H9 (cell line): ENCODE results near the gene GCHFR. TPM values are rescaled to one million over a fixed set of nuclear protein-coding genes. Genes with fewer than 3 reads are reported as not detected.

Experiments
- DNase-seq: peaks from one replicate; pipeline ENCODE4 v3.0.0-alpha.2; 2017
- H2AFZ ChIP-seq: one replicate; pipeline ENCODE4 v1.6.1; 2013; ENCODE audit warnings: mild to moderate bottlenecking, low read length, control low read depth, moderate library complexity
- H2AK5ac ChIP-seq: 2 replicates; pipeline ENCODE4 v1.6.1; 2013; ENCODE audit warnings: low read length, control low read depth, mixed read lengths; ENCODE audit not compliant: insufficient read length
- H2BK120ac ChIP-seq: one replicate; pipeline ENCODE4 v1.6.1; 2013; ENCODE audit warnings: low read depth, mild to moderate bottlenecking, low read length, control low read depth, inconsistent platforms; ENCODE audit not compliant: poor library complexity, severe bottlenecking
- H2BK12ac ChIP-seq: 2 replicates; pipeline ENCODE4 v1.6.1; 2013; ENCODE audit warnings: low read length, control low read depth, mixed read lengths, low read depth; ENCODE audit not compliant: insufficient read length
- H2BK15ac ChIP-seq: 2 replicates; pipeline ENCODE4 v1.6.1; 2013; ENCODE audit warnings: low read depth, low read length, control low read depth
- H2BK20ac ChIP-seq: one replicate; pipeline ENCODE4 v1.6.1; 2013; ENCODE audit warnings: low read depth, mild to moderate bottlenecking, low read length, control low read depth, inconsistent platforms; ENCODE audit not compliant: poor library complexity, severe bottlenecking
- H2BK5ac ChIP-seq: 2 replicates; pipeline ENCODE4 v1.6.1; 2013; ENCODE audit warnings: low read length, control low read depth, mixed read lengths; ENCODE audit not compliant: insufficient read length
- H3K14ac ChIP-seq: 2 replicates; pipeline ENCODE4 v1.6.1; 2013; ENCODE audit warnings: low read length, control low read depth; ENCODE audit not compliant: insufficient read depth
- H3K18ac ChIP-seq: 2 replicates; pipeline ENCODE4 v1.6.1; 2013; ENCODE audit warnings: low read depth, mild to moderate bottlenecking, mixed read lengths, low read length, control low read depth; ENCODE audit not compliant: insufficient read length
- H3K23ac ChIP-seq: 2 replicates; pipeline ENCODE4 v1.6.1; 2013; ENCODE audit warnings: low read length, control low read depth, mixed read lengths, low read depth; ENCODE audit not compliant: insufficient read length
- H3K23me2 ChIP-seq: 2 replicates; pipeline ENCODE4 v1.6.1; 2013; ENCODE audit warnings: low read depth, mild to moderate bottlenecking, mixed read lengths, low read length, control low read depth; ENCODE audit not compliant: insufficient read length, poor library complexity, severe bottlenecking
- H3K27ac ChIP-seq: 2 replicates; pipeline ENCODE4 v1.5.1; 2013; ENCODE audit warnings: low read length, control low read depth, mixed read lengths, low read depth; ENCODE audit not compliant: insufficient read length
- H3K27me3 ChIP-seq: 2 replicates; pipeline ENCODE4 v1.6.1; 2013; ENCODE audit warnings: low read length, control low read depth, inconsistent platforms; ENCODE audit not compliant: insufficient read depth
- H3K4ac ChIP-seq: 2 replicates; pipeline ENCODE4 v1.6.1; 2013; ENCODE audit warnings: low read depth, mild to moderate bottlenecking, control low read depth, inconsistent platforms, low read length, moderate library complexity
- H3K4me1 ChIP-seq: 2 replicates; pipeline ENCODE4 v1.6.1; 2013; ENCODE audit warnings: low read length, control low read depth, inconsistent platforms; ENCODE audit not compliant: insufficient read depth
- H3K4me2 ChIP-seq: 2 replicates; pipeline ENCODE4 v1.6.1; 2013; ENCODE audit warnings: low read length, control low read depth, mixed read lengths; ENCODE audit not compliant: insufficient read length, insufficient read depth
- H3K56ac ChIP-seq: 2 replicates; pipeline ENCODE4 v1.6.1; 2013; ENCODE audit warnings: low read depth, mild to moderate bottlenecking, mixed read lengths, low read length, control low read depth; ENCODE audit not compliant: insufficient read length
- H3K79me1 ChIP-seq: 2 replicates; pipeline ENCODE4 v1.6.1; 2013; ENCODE audit warnings: low read depth, mild to moderate bottlenecking, moderate library complexity, low read length, control low read depth, inconsistent platforms; ENCODE audit not compliant: insufficient read depth, poor library complexity, severe bottlenecking
- H3K79me2 ChIP-seq: 2 replicates; pipeline ENCODE4 v1.6.1; 2013; ENCODE audit warnings: low read length, control low read depth, inconsistent platforms; ENCODE audit not compliant: insufficient read depth
- H3K9ac ChIP-seq: 2 replicates; pipeline ENCODE4 v1.6.1; 2013; ENCODE audit warnings: low read length, control low read depth, mixed read lengths; ENCODE audit not compliant: insufficient read length; ENCODE audit errors: extremely low read depth
- H3K9me3 ChIP-seq: one replicate; pipeline ENCODE4 v1.6.1; 2013; ENCODE audit warnings: low read depth, low read length, inconsistent platforms; ENCODE audit not compliant: control insufficient read depth
- H3T11ph ChIP-seq: one replicate; pipeline ENCODE4 v1.6.1; 2013; ENCODE audit warnings: mild to moderate bottlenecking, low read length, control low read depth, inconsistent platforms
- H4K20me1 ChIP-seq: one replicate; pipeline ENCODE4 v1.6.1; 2013; ENCODE audit not compliant: control insufficient read depth, insufficient read length, insufficient read depth
- H4K5ac ChIP-seq: 2 replicates; pipeline ENCODE4 v1.6.1; 2013; ENCODE audit warnings: low read depth, mild to moderate bottlenecking, mixed read lengths, low read length, control low read depth; ENCODE audit not compliant: insufficient read length
- H4K8ac ChIP-seq: replicated peaks from 2 replicates; pipeline ENCODE4 v1.6.1; 2013; ENCODE audit warnings: low read length, control low read depth, mixed read lengths, low read depth; ENCODE audit not compliant: insufficient read length
- H4K91ac ChIP-seq: 2 replicates; pipeline ENCODE4 v1.6.1; 2013; ENCODE audit warnings: low read depth, mild to moderate bottlenecking, moderate library complexity, mixed read lengths, low read length, control low read depth; ENCODE audit not compliant: insufficient read length
- H3K27ac Mint-ChIP-seq, 3 experiments: 2 replicates in 2 of 3; 3 replicates in 1 of 3; pipeline ENCODE4 v1.8.0; 2020 to 2021; ENCODE audit warnings: mixed read lengths in 3 of 3, mild to moderate bottlenecking in 1 of 3, moderate library complexity in 1 of 3
- H3K27me3 Mint-ChIP-seq: 2 replicates; pipeline ENCODE4 v1.8.0; 2021; ENCODE audit warnings: low read depth, mild to moderate bottlenecking, moderate library complexity, mixed read lengths
- H3K36me3 Mint-ChIP-seq, 3 experiments: 2 replicates in 2 of 3; 3 replicates in 1 of 3; pipeline ENCODE4 v1.8.0; 2020 to 2021; ENCODE audit warnings: low read depth in 3 of 3, mixed read lengths in 3 of 3; ENCODE audit not compliant: insufficient read depth in 1 of 3
- H3K4me1 Mint-ChIP-seq, 2 experiments: 2 replicates each; pipeline ENCODE4 v1.8.0; 2020; ENCODE audit warnings: mixed read lengths in 2 of 2
- H3K4me3 Mint-ChIP-seq, 2 experiments: 2 replicates in 1 of 2; 3 replicates in 1 of 2; pipeline ENCODE4 v1.8.0; 2020 to 2021; ENCODE audit warnings: mild to moderate bottlenecking in 2 of 2, mixed read lengths in 2 of 2, moderate library complexity in 1 of 2
- H3K9me3 Mint-ChIP-seq, 2 experiments: 2 replicates in 1 of 2; 3 replicates in 1 of 2; pipeline ENCODE4 v1.8.0; 2020; ENCODE audit warnings: mild to moderate bottlenecking in 2 of 2, mixed read lengths in 2 of 2, moderate library complexity in 1 of 2
- CTCF ChIP-seq: fragments of 200-600 bp; sonication (generic); conservative IDR thresholded peaks from 3 replicates; pipeline ENCODE4 v1.8.0; 2021; ENCODE audit warnings: antibody characterized with exemption, mild to moderate bottlenecking
- WGBS: extraction: QIAGEN DNeasy Blood & Tissue Kit; methylation state at CpG from one replicate; pipeline ENCODE4 v1.1.7; 2013; ENCODE audit warnings: missing lambda C conversion rate, low lambda C conversion rate, mixed read lengths; ENCODE audit not compliant: insufficient read length; ENCODE audit errors: extremely low coverage; 5-methylcytosine and 5-hydroxymethylcytosine counted together
- total RNA-seq: library from RNA; stranded (reverse); gene quantifications from 2 replicates; pipeline ENCODE4 v1.2.1, GENCODE V29; 2021

Gene GCHFR
- total RNA-seq, 1 experiment from 2014 or later, result 37.0 TPM

GRCh38 chr15:40759961-40760360 lies 3.9 kb upstream of the GCHFR start:
- H3K4me1 ChIP-seq, result no peaks in the 10 kb centered on the region
- DNase-seq, result no peak
- no peak overlapping the region for H2BK20ac ChIP-seq
- H3K18ac ChIP-seq, result no peak overlapping the region
- H2BK15ac ChIP-seq, result no peak overlapping the region
- WGBS, result no CpG with 5 or more reads among the region's 5 CpGs
- H3K27ac ChIP-seq, result no peak overlapping the region
- no peaks in the 10 kb centered on the region for H3K27me3 ChIP-seq
- no peak overlapping the region for H2BK5ac ChIP-seq
- no peaks in the 10 kb centered on the region for H3K79me1 ChIP-seq
- H4K91ac ChIP-seq, result no peak overlapping the region
- no peak overlapping the region for H3K23ac ChIP-seq
- TF ChIP-seq CTCF, result no peak
- H3K4me3 Mint-ChIP-seq, result no peak overlapping the region
- H3K79me2 ChIP-seq, result no peaks in the 10 kb centered on the region
- no peak overlapping the region for H3K4ac ChIP-seq
- H4K5ac ChIP-seq, result no peak overlapping the region
- no peaks in the 10 kb centered on the region for H3K23me2 ChIP-seq
- H3K56ac ChIP-seq, result no peak overlapping the region
- H3K14ac ChIP-seq, result no peak overlapping the region
- no peaks in the 10 kb centered on the region for H3K9me3 ChIP-seq
- peak overlapping the region in 1 of 3 experiments; percentile 50; a peak in 1 of 7 replicates for H3K27ac Mint-ChIP-seq
- no peak overlapping the region for H2AFZ ChIP-seq
- H2AK5ac ChIP-seq, result no peak overlapping the region
- no peak overlapping the region for H2BK12ac ChIP-seq
- H3K36me3 Mint-ChIP-seq, result no peaks in the 10 kb centered on the region; a peak in 1 of 7 replicates
- no peaks in the 10 kb centered on the region for H3K9me3 Mint-ChIP-seq
- no peak overlapping the region for H3T11ph ChIP-seq
- no peaks in the 10 kb centered on the region for H4K20me1 ChIP-seq
- H3K4me1 Mint-ChIP-seq, result peaks cover 14 to 21% of the 10 kb centered on the region in 2 experiments
- no peak overlapping the region for H3K4me2 ChIP-seq
- no peak overlapping the region for H2BK120ac ChIP-seq
- peaks cover 9% of the 10 kb centered on the region; the same call in 1 of the 2 replicates for H3K27me3 Mint-ChIP-seq
- H4K8ac ChIP-seq, result no peak overlapping the region
- no peak overlapping the region for H3K9ac ChIP-seq
